GM12891 (cell line): ENCODE results near the gene PRKAR1A.

Experiments
- DNase-seq: peaks from one replicate; pipeline ENCODE4 v3.0.0; 2011; ENCODE audit warnings: low spot score; ENCODE audit not compliant: insufficient read length
- FAIRE-seq: peaks from 2 replicates; lab custom pipeline; 2011; peaks lifted over from hg19 to GRCh38; lab: Jason Lieb, UNC
- PAX5 ChIP-seq: IDR thresholded peaks from 2 replicates; pipeline ENCODE4 v1.6.1; 2011; ENCODE audit warnings: low read length, moderate library complexity, mild to moderate bottlenecking; ENCODE audit not compliant: insufficient read depth, severe bottlenecking
- POLR2A ChIP-seq: IDR thresholded peaks from 2 replicates; pipeline ENCODE4 v1.6.1; 2011; ENCODE audit warnings: low read depth, low read length, control low read depth
- POLR2AphosphoS5 ChIP-seq: IDR thresholded peaks from 2 replicates; pipeline ENCODE4 v1.6.1; 2011; ENCODE audit warnings: low read depth, low read length, control low read depth
- POU2F2 ChIP-seq: IDR thresholded peaks from 2 replicates; pipeline ENCODE4 v1.6.1; 2011; ENCODE audit warnings: low read depth, mild to moderate bottlenecking, control low read depth, low read length, moderate library complexity
- SPI1 ChIP-seq: IDR thresholded peaks from 2 replicates; pipeline ENCODE4 v1.6.1; 2011; ENCODE audit warnings: low read depth, low read length, control low read depth
- TAF1 ChIP-seq: IDR thresholded peaks from 2 replicates; pipeline ENCODE4 v1.6.1; 2011; ENCODE audit warnings: low read depth, low read length, control low read depth

Gene PRKAR1A

DNA sequence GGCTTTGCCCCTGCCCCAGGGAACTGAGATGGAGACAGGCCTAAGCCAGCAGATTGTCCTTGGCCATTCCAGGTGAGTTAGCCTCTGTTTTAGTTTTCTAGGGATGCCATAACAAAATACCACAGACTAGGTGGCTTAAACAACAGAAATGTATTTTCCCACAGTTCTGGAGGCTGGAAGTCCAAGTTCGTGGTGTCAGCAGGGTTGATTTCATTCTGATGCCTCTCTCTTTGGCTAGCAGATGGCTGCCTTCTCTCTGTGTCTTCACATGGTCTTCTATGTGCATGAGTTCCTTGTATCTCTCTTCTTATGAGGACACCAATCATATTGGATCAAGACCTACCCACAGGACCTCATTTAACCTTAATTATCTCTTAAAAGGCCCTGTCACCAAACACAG, 76.1 kb downstream of the PRKAR1A start:
- TF ChIP-seq POLR2A (no peak), POLR2AphosphoS5 (no peak), TAF1 (no peak), POU2F2 (no peak), SPI1 (no peak), PAX5 (no peak)
- FAIRE-seq, result no peak
- DNase-seq, result no peak

DNA sequence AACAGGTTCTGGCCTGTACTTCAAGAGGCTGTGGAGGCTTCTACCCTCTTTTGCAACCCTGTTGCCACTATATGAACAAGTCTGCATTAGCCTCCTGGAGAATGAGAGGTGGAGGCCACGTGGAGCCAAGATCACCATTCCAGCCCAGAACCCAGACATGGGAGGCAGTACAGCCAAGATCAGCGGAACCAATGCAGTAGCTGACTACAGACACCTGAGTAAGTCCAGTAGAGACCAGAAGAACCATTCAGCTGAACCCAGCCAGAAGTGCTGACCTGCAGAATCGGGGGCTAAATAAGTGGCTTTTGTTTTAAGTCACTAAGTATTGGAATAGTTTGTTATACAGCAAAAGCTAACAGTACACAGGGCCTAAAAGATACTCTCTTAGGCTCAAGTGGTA, 76.9 kb downstream of the PRKAR1A start:
- no peak for TF ChIP-seq SPI1
- no peak for TF ChIP-seq PAX5
- no peak for TF ChIP-seq POLR2A
- TF ChIP-seq POLR2AphosphoS5, result no peak
- TF ChIP-seq POU2F2, result no peak
- no peak for TF ChIP-seq TAF1
- no peak for FAIRE-seq
- DNase-seq, result no peak

DNA sequence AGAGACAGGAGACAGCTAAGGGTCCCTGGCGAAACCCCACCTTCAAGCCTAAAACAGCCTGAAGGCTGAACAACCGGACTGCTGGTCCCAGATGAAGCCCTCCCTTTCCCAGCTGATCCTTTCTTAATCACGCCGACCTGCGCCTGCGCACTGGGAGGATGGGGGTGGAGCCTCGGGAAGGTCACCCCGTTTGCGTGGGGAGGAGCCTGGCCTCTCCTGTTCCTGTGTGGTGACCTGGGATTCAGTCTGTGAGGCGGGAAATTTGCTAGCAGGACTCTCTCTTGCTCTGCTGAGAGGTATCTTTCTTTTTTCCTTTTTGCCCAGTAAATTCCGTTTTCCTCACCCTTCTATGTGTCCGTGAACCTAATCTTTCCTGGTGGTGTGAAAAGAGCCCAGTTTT, 79.4 kb downstream of the PRKAR1A start:
- no peak for FAIRE-seq
- no peak for DNase-seq
- no peak for TF ChIP-seq POU2F2
- TF ChIP-seq POLR2AphosphoS5, result no peak
- no peak for TF ChIP-seq POLR2A
- TF ChIP-seq SPI1, result no peak
- no peak for TF ChIP-seq PAX5
- no peak for TF ChIP-seq TAF1

DNA sequence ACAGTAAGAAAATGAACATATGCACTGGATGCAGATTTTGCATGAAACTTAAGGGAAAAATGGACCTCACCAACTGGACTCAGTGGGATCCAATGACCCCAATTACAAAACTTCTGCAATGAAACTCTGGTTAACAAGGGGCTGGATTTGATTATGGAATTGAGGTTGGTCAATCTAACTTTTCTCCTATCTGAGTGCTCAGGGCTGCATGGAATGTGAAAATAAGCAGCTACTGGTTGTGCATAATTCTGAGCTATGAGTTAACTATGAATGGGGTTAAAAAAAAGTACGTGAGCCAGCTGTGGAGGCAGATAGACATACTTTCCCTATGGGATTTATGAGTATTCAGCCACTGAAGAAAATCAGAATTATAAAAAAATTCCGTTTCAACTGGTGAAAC, 79.8 kb downstream of the PRKAR1A start:
- FAIRE-seq (no peak), DNase-seq (no peak)
- TF ChIP-seq POU2F2 (no peak), POLR2A (no peak)

DNA sequence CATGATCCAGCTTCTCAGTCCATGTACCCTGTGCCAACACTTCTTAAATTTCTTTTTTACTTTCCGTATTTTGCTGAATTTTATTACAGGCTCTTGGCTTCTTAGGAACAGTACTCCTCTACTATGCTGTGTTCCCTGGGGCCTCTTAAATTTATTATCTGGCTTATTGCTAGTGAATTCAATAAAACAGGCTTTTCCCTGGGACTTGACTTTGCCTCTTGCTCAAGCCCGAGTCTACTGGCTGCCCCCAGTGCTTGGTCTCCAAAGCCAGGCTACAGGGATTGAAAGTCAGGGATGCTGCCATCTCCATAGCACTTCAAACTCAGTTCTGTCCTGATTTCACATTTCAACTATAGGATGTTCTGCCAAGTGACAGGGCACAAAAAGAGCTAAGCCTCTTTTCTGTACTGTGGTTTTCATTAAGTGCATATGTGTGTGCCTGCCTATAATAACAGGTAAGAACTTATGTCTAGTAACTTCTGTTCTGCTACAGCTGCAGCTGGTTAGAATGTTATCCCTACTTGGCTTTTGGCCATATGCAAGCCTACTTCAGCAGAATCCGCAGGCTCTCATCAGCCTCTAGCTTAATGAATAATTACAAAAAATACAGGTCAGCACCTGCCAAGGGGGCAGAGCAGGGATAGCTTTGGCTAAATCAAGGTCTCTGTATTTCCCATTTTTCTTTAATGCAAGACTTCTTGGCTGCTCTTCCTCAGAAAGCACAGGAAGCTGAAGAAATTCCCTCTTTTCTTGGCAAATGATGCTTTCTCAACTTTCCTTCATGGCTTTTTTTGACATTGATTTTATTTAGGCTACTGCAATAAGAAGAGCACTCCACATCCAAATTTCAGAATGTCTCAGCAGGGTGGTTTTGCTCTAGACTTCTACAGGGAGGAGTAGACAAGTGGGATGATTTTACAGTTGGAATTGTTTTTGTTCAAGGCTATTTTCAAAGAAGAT, 80.7 kb downstream of the PRKAR1A start:
- DNase-seq, result no peak
- TF ChIP-seq POU2F2, result no peak
- TF ChIP-seq TAF1, result no peak
- TF ChIP-seq PAX5, result no peak
- no peak for TF ChIP-seq POLR2A
- TF ChIP-seq SPI1, result no peak
- TF ChIP-seq POLR2AphosphoS5, result no peak
- FAIRE-seq, result no peak

DNA sequence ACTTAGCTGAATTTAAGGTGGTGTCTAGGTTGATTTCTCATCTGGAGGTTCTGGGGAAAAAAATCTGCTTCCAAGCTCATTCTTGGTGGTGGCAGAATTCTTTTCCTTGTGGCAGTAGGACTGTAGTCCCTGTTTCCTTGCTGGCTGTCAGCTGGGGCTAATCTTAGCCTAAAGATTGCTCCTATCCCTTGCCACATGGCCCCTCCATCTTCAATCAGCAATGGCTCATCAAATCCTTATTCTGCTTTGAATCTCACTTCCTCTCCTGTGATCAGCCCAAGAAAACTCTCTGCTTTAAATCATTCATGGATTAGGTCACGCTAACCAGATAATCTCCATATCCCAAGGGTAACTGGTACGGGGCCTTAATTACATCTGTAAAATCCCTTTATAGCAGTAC, 82.3 kb downstream of the PRKAR1A start:
- FAIRE-seq (no peak), DNase-seq (no peak)
- no peak for TF ChIP-seq SPI1
- TF ChIP-seq POU2F2, result no peak
- TF ChIP-seq POLR2AphosphoS5, result no peak
- TF ChIP-seq TAF1, result no peak
- no peak for TF ChIP-seq PAX5
- no peak for TF ChIP-seq POLR2A

DNA sequence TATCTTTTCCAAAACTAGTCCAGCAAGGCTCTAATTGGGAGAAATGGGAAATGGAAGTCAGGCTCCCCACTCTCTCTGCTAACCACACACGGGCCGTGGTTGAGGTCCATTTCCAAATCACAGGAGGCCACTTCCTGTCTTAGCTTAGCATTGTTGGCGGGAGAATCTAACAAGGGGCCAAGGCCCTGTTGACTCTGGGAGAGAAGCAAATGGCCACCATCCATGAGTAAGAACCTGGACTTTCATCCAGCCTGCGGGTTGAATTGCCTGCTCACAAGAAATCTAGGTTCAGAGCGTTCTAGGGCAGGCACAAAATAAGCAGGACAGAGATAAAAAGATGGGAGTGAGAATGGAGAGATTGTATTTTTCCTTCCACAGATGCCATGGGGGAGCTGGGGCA, 83.3 kb downstream of the PRKAR1A start:
- DNase-seq (no peak), FAIRE-seq (no peak)
- no peak for TF ChIP-seq TAF1

DNA sequence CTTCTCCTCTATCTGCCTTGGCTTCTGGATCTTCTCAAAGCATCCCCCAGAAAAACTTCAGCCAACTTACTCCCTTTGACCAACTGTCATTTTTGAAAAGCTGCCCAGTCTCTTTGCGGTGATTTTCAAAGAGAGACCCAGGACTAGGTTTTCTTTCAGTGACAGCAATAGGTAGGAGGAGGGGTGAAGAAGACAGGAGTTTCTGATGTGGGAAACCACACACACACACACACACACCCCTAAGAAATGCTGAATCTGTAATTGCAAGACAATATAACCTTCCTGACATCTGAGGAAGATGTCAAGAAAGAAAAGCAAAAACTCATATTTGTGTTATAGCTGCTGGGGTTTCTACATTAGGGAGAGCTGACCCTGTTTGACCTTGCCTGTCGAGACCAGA, 83.8 kb downstream of the PRKAR1A start:
- TF ChIP-seq POLR2A (no peak), POLR2AphosphoS5 (no peak), SPI1 (no peak), POU2F2 (no peak), PAX5 (no peak), TAF1 (no peak)
- no peak for FAIRE-seq
- DNase-seq, result no peak

DNA sequence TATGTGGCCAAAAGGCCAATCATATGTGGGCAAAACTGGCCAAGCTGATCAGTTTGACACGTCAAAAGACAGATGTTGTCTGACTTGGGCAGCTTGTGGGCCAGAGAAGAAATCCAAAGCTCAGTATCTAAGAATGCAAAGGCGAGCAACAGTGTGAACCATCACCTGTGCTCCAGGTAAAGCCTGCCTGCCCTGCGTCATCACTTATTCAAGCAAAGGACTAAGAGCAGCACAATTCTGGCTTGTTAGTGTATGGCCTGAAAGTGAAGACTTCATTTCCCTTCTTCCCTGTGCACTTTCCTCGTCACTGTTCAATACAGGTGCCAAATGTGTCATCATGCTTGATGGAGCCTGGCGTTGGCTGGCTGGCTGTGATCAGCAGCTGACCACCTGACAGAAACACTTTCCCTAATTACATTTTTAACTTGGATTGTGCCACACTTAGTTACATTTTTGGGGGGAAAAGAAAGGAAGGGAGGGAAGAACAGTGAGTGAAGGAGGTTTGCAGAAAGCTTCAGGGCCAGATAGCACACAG, 84.2 kb downstream of the PRKAR1A start:
- no peak for FAIRE-seq
- TF ChIP-seq PAX5 (no peak), POU2F2 (no peak), TAF1 (no peak), POLR2AphosphoS5 (no peak), SPI1 (no peak), POLR2A (no peak)
- DNase-seq, result no peak

DNA sequence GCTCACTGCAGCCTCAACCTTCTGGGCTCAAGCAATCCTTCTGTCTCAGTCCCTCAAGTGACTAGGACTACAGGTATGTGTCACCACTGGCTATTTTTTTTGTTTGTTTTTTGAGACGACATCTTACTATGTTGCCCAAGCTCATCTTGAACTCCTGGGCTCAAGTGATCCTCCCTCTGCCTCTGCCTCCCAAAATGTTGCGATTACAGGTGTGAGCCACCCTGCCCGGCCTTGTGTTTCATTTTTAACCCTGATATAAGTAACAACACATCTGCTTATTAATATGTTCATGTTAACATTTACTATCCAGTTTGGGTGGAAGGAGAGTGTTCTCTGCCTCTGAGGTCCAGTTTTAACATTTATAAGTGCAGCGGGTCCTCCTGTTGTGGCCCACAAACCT, 85.8 kb downstream of the PRKAR1A start:
- TF ChIP-seq SPI1 (no peak), POU2F2 (no peak), POLR2AphosphoS5 (no peak)
- FAIRE-seq, result no peak

DNA sequence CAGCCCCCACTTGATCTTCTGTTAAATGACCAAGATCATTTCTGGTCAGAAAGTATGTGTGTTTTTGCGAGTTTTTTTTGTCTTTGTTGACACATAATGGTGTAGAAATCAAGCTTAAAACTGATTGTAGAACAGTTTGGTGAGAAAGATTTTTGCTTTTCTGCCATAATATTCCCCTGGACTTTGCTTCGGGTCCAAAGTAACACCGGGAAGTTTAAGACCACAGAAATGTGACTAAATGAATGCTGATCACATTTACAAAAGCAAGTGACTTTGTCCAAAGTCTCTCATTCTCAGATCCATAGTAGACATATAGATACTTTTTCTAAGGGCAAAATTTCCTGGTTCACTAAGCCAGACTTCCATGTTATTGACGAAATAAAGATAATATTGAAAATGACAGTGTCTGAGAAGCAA, 86.3 kb downstream of the PRKAR1A start:
- TF ChIP-seq POLR2A (no peak), POU2F2 (no peak), POLR2AphosphoS5 (no peak), TAF1 (no peak), SPI1 (no peak), PAX5 (no peak)
- FAIRE-seq (no peak), DNase-seq (no peak)

More for the DNA sequence above, 85.8 kb downstream of the PRKAR1A start:
- no peak for DNase-seq
